ENCODE data around the gene DUSP7. TPM values are rescaled to one million over a fixed set of nuclear protein-coding genes. Genes with fewer than 3 reads are reported as not detected.
"Not testable (repeated sequence)": the region's sequence is repeated elsewhere in the genome, so short reads cannot be mapped to it uniquely, and the experiment has no call there.

The DUSP7 gene
- total RNA-seq, 1 donor from 2014 or later: 25.2 TPM

GRCh38 chr3:52037291-52037690 lies 19.1 kb downstream of the DUSP7 start:
- intact Hi-C loops (cut with micrococcal nuclease): no loop called here
- no peak for ATAC-seq

GRCh38 chr3:52036829-52037228 lies 19.5 kb downstream of the DUSP7 start:
- DNase-seq (no peak), ATAC-seq (no peak)
- intact Hi-C loops (cut with micrococcal nuclease): no loop called here

More at GRCh38 chr3:52037291-52037690, 19.1 kb downstream of the DUSP7 start:
- DNase-seq: no peak

GRCh38 chr3:52036222-52036694 lies 20.1 kb downstream of the DUSP7 start:
- intact Hi-C loops (cut with micrococcal nuclease): no loop called here
- DNase-seq (no peak), ATAC-seq (no peak)

GRCh38 chr3:52034651-52035050 lies 21.7 kb downstream of the DUSP7 start:
- DNase-seq (no peak), ATAC-seq (no peak)
- intact Hi-C loops (cut with micrococcal nuclease): no loop called here

GRCh38 chr3:52034212-52034611 lies 22.2 kb downstream of the DUSP7 start:
- DNase-seq: no peak
- ATAC-seq: no peak
- intact Hi-C loops (cut with micrococcal nuclease): no loop called here

- ATAC-seq; intact Hi-C loops (cut with micrococcal nuclease); DNase-seq: not testable (repeated sequence)
Observed at GRCh38 chr3:52033748-52034147, 22.6 kb downstream of the DUSP7 start.

- intact Hi-C loops (cut with micrococcal nuclease): no loop called here
- ATAC-seq (no peak), DNase-seq (no peak)
Observed at GRCh38 chr3:52032702-52033408, 23.5 kb downstream of the DUSP7 start.

- ATAC-seq (no peak), DNase-seq (no peak)
- intact Hi-C loops (cut with micrococcal nuclease): no loop called here
Observed at GRCh38 chr3:52031896-52032295, 24.5 kb downstream of the DUSP7 start.

- ATAC-seq (no peak), DNase-seq (no peak)
- intact Hi-C loops (cut with micrococcal nuclease): no loop called here
Observed at GRCh38 chr3:52030714-52031310, 25.6 kb downstream of the DUSP7 start.

- intact Hi-C loops (cut with micrococcal nuclease): no loop called here
- DNase-seq: no peak
- ATAC-seq: no peak
Observed at GRCh38 chr3:52029535-52029934, 26.8 kb downstream of the DUSP7 start.

GRCh38 chr3:52029053-52029452 lies 27.3 kb downstream of the DUSP7 start:
- intact Hi-C loops (cut with micrococcal nuclease): no loop called here
- DNase-seq (no peak), ATAC-seq (peak; percentile 28)

GRCh38 chr3:52028572-52028971 lies 27.8 kb downstream of the DUSP7 start:
- intact Hi-C loops (cut with micrococcal nuclease): no loop called here
- ATAC-seq (peak; percentile 81), DNase-seq (peak; percentile 94)

GRCh38 chr3:52026041-52026440 lies 30.3 kb downstream of the DUSP7 start:
- DNase-seq (peak; percentile 58), ATAC-seq (peak; percentile 9)
- intact Hi-C loops (cut with micrococcal nuclease): no loop called here

GRCh38 chr3:52025453-52025852 lies 30.9 kb downstream of the DUSP7 start:
- ATAC-seq (no peak), DNase-seq (peak; percentile 60)
- intact Hi-C loops (cut with micrococcal nuclease): no loop called here

- ATAC-seq (peak; percentile 27), DNase-seq (no peak)
- intact Hi-C loops (cut with micrococcal nuclease): no loop called here
Observed at GRCh38 chr3:52024765-52025452, 31.5 kb downstream of the DUSP7 start.

GRCh38 chr3:52023860-52024764 lies 32.3 kb downstream of the DUSP7 start:
- no peak for ATAC-seq
- DNase-seq: peak; percentile 47
- intact Hi-C loops (cut with micrococcal nuclease): no loop called here

GRCh38 chr3:52023101-52023770 lies 33.1 kb downstream of the DUSP7 start:
- intact Hi-C loops (cut with micrococcal nuclease): no loop called here
- DNase-seq (no peak), ATAC-seq (no peak)

GRCh38 chr3:52022323-52023100 lies 33.9 kb downstream of the DUSP7 start:
- ATAC-seq (peak; percentile 34), DNase-seq (peak; percentile 78)
- intact Hi-C loops (cut with micrococcal nuclease): no loop called here

All from left ventricle myocardium superior (tissue), 1 donor.